HG03469 (cell line): ENCODE data around the gene COA3.

Experiments used
- ATAC-seq: cut with Tn5 transposase; IDR thresholded peaks from one replicate; pipeline ENCODE4 v1.9.1; 2021; ENCODE audit warnings: mild to moderate bottlenecking, moderate library complexity, moderate number of reproducible peaks; ENCODE audit not compliant: unreplicated experiment

Gene COA3, protein sequence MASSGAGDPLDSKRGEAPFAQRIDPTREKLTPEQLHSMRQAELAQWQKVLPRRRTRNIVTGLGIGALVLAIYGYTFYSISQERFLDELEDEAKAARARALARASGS

DNA sequence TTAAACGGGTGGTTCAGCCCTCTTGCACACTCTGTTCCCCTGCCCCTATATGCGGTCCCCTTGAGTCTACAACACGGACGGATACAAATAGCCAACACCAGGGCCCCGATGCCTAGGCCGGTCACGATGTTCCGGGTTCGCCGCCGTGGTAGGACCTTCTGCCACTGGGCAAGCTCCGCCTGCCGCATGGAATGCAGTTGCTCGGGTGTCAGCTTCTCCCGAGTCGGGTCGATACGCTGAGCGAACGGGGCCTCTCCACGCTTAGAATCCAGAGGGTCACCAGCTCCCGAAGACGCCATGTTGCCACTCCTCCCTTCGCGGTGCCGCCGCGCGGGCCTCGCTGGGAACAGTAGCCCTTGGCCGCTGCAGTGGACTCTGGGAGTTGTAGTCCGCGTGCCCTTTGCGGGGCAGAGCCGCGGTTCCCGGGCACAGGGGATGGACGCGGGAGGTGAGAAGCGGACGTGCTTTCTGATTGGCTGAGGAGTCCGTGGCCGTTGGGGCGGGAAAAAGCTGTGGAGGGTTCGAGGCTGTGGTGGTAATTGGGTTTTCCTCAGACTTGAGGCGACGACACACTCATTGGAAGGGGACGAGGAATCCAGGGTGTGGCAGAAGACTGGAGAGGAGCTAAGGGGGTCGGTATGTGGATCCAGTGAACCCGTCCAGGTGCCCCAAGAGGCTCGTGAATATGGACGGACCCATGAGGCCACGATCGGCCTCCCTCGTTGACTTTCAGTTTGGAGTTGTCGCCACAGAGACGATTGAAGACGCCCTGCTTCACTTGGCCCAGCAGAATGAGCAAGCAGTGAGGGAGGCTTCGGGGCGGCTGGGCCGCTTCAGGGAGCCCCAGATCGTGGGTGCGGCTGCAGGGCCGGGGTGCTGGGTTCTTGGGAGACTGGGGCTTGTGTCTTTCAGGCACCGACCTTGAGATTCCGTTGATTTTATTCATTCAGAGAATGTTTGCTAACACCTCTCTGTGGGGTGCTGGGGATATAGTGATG lies at the start of gene COA3, which contains the start of gene CNTD1:
COA3 (minus strand) TSS at position 322 of the 998 bp plus-strand sequence; CDS start at position 299, 23 bp downstream.
CNTD1 (plus strand) TSS at position 479 of the 998 bp plus-strand sequence; CDS start at position 686, 207 bp downstream.
- no peak for ATAC-seq

DNA sequence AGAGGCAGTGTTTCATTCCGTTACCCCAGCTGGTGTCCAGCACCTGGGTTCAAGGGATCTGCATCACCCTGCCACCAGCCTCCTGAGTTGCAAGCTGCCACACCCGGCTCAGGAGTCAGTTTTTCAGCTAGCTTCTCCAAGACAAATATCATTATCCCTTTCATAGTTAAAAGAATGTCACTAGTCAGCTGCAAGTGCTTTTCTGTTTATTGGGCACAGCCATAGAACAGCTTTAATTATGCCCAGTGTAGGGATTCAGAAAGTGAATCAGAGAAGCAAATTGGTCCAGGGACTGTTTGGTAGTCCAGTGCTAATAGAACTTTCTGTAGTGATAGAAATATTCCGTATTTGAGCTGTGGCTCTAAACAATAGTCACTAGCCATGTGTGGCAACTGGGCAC lies 49.6 kb upstream of the COA3 start:
- no peak for ATAC-seq

DNA sequence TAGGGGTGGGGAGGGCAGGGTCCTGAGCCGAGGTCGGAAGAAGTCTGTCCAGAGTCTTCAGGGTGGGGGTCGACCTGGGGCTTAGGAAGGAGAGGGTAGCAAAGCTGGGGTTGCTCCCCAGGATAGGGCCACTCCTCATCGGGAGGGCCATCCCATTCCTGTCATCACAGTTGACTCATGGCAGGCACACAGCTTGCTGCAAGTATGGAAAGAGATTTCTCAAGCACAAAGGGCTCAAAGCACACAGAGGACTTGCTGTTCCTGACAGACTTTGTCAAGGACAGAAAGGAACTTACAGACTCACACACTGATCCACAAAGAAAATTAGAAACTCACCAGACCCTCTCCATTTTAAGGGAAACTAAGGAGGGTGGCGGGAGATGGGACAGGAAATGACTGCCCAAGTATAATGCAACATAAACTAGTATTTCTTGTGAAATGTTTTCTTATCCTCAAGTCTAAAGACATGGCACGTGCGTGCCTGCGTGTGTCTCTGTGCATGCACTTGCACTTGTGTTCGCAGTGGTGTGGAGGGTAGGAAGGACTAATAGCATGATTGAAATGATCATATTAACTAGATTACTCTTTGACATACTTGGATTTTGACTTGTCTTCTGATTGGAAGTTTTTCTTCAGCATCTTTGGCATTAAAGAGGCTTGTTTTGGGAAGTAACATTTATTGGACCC lies 48.2 kb upstream of the COA3 start:
- ATAC-seq: no peak

DNA sequence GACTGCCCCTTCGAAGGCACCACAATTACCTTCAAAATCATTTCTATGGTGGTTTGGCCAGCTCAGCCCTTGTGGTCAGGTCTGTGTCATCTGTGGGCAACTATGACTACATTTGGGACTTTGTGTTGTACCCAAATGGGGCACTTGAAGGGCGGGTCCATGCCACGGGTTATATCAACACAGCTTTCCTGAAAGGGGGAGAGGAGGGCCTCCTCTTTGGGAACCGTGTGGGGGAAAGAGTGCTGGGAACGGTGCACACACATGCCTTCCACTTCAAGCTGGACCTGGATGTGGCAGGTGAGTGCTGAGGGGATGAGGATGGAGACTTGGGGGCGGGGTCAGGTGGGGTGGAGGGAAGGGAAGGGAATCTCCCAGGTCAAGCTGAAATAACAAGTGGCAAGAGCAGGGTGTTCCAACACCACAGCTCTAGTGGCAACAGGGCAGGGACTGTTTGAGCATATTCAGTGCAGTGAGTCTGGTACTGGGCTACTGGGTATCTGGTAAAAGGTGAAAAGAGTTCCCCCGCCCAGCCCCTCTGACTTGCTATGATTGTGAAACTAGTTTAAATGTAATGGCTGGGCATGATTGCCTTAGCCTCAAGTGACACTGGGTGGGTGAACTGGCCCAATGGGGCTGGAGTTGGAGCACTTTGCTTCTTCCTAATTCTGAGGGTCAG lies 47.6 kb upstream of the COA3 start:
- no peak for ATAC-seq

DNA sequence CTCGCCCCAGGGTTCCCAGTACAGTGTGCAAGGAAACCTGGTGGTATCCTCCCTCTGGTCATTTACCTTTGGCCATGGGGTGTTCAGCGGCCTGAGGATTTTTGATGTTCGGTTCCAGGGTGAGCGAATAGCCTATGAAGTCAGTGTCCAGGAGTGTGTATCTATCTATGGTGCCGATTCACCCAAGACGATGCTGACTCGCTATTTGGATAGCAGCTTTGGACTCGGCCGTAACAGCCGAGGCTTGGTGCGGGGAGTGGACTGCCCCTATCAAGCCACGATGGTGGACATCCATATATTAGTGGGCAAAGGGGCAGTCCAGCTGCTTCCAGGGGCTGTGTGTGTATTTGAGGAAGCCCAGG lies 47.0 kb upstream of the COA3 start:
- no peak for ATAC-seq

DNA sequence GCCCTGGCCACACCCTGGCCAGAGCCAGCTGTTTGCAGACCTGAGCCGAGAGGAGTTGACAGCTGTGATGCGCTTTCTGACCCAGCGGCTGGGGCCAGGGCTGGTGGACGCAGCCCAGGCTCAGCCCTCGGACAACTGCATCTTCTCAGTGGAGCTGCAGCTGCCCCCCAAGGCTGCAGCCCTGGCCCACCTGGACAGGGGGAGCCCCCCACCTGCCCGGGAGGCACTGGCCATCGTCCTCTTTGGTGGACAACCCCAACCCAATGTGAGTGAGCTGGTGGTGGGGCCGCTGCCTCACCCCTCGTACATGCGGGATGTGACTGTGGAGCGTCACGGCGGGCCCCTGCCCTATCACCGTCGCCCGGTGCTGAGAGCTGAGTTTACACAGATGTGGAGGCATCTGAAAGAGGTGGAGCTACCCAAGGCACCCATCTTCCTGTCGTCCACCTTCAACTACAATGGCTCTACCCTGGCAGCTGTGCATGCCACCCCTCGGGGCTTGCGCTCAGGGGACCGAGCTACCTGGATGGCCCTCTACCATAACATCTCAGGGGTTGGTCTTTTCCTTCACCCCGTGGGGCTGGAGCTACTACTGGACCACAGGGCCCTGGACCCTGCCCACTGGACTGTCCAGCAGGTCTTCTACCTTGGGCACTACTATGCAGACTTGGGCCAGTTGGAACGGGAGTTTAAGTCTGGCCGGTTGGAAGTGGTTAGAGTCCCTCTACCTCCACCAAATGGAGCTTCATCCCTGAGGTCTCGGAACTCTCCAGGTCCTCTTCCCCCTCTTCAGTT lies 46.5 kb upstream of the COA3 start:
- no peak for ATAC-seq

DNA sequence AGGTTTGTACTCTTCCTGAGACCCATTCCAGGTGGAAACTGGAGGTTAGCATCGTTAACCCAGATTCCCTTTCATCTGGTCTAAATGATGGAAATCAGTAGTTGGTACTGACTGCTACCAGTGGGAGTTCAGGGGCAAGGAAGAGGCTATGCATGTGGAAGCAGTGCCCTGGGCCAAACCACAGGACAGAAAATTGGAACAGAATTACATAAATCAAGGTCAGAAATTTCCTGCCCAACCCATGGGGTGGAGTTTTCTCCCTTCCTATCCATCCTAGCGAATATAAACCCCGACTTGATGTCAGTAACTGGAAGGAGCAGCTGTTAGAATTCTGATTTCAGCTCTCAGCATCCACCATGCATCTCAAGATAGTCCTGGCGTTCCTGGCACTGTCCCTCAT lies 45.8 kb upstream of the COA3 start, which contains the start of gene AOC2:
AOC2 (plus strand) TSS at position 310 of the 400 bp plus-strand sequence; CDS start at position 357, 47 bp downstream.
- no peak for ATAC-seq

DNA sequence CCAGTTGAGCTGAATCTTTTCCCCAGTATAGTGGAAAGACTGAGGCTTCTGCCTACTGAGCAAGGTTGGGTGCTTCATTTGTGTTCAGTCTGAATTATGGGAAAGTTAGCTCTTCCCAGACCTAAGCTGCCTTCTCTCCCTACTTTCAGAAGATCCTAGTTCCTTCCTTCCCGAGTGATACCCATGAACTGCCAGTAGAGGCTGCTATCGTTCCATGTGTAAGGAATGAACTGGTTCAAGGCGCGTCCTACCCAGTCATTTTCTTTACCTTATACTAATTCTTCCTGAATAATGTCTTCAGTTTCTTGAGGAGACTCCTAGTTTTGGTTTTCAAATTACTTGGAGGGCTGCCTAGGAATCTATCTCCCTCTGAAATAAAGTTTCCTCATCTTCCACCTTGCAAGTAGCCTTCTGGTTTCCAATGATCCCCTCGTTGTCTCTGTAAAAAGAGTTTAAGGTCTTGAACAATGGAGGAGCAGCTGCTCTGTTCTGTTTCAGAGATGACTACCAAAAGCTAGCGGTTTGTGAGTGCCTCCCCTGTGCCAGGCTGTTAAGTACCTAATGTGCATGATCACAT lies 44.9 kb upstream of the COA3 start:
- no peak for ATAC-seq

DNA sequence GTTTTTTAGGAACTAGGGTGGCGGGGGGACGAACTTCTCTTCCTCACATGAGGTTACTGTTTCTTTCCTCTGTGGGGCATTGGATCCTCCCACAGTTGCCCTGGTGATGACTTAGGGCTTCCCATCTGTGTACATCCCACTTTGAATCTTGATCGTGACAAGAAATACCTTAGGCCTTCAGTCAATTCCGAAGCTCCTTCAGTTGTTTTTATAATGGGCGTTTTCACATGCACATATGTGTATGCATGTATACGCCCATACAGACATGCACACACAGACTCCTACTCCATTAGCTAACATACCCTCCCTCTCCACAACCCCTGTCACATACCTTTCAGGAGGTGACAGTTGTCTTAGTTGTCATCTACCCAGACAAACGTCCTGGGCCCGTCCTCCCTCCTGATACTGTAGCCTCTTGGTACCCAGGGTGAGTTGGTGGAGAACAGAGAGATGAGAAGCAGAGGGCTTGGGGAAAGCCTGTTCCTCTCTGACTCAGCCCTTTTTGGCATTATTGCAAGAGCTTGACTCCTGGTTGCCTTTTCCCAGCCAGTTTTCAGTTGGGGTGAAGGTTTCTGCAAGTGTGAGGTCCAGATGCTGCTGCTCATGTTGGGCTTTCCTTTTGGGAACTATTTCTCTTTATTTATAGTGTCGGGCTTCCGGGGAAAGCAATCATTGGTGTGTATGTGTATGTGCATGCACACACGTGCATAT lies 43.6 kb upstream of the COA3 start:
- ATAC-seq: no peak

DNA sequence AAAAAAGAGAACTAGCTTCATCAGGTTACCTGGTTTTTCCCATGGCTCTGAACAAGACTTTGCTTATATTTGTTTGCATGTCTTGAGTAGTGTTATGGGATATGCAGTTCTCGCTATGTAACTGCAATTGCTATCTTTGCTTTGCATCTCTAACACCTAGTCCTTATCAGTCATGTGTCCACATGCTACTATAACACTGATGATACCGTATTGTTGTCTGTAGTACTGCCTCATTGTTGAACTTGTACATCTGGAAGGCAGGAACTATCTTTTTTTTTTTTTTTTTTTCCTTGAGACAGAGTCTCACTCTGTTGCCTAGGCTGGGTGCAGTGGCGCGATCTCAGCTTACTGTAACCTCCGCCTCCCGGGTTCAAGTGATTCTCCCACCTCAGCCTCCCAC lies 37.2 kb upstream of the COA3 start:
- ATAC-seq: no peak

DNA sequence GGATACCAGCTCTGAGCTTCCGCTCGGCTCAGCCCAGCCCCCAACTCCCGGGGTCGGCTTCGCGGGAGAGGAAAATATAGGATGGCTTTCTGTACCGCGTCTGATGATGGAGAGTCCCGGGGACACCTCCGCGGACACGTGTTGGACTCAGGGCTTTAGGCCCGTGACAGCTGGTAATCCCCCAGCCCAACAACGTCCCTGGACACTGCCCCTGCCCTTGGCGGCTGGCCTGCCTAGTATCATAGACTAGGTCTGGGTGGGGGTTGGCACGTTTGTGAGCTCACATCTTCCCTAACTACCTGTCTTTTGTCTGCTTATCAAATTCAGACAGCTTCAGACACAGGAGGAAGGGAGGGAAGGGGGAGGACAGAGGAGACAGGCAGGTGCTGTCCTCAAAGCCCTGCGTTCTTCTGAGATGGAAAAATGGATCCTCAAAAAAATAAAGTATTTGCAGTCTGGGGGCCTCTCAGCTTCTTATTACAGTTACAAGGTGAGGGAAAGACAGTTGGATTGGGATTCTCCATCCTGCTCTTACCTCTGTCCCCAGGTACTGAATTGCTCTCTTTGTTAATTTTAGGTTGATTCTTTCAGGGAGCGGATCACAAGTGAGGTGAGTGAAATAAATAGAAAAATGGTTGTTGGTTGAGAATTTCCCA lies 35.4 kb upstream of the COA3 start:
- ATAC-seq: peak; percentile 8

DNA sequence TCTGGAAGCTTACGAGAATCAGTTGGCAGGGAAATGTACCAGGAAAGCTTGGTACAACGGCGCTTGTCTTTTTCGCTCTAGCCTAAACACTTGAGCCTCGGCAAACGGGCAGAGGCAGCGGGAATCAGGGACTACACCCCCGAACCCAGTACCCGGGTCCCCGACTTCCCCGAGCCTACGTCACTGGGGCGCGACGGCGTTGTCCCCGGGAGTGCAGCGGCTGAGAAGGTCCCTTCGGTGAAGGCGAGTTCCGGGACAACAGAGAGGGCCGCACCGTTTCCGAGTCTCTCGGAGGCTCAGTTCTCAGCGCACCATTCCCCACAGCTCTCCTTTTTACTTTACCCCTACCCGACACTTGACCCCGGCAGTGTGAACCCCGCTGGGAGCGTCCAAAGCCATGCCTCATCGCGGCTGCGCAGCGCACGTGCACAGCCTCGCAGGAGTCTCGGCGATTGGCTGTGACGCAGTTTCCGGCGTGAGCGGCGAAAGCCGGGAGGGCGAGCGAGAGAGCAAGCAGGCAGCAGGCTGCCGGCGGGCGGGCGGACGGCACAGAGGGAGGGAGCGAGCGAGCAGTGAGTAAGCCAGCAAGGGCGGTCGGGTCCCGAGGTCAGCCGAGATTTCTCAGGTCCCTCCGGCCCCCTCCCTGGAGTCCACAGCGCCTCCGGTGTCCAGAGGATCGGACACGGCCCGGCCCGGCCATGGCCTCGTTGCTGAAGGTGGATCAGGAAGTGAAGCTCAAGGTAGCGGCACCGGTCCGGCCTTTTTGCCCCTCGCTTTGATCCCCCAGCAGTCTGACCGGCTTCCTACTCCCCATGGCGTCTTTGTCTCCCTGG lies 34.6 kb upstream of the COA3 start, which contains the start of gene PSME3:
PSME3 (plus strand) TSS at position 464 of the 833 bp plus-strand sequence; CDS start at position 699, 235 bp downstream.
- ATAC-seq: peak; percentile 74

DNA sequence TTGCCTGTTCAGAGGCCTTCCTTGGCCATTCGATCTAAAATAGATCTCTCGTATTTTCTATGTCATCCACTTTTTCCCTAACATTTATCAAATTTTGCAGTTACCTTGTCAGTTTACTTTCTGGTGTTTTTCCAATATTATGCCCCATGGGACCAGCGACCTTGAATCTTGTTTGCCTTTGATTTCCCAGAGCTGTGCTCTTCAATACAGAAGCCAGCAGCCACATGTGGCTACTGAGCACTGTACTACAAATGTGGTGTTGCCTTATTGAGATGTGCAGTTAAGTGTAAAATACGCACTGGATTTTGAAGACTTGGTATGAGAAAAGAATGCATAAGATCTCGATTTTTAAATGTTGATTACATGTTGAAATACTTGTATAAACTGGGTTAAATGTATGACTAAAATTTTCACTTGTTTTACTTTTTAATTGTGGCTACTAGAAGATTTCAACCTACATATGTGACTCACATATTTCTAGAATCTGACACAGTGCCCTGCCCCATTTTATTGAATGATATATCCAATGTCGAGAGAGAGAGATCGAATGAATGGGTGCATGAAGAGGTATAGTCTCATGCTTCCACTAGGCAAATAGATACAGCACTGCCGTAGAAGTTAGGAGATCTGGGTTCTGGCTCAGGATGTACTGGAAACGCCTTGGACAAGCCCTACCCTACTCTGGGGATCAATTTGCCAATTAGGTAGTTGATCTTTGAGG lies 33.9 kb upstream of the COA3 start:
- no peak for ATAC-seq

DNA sequence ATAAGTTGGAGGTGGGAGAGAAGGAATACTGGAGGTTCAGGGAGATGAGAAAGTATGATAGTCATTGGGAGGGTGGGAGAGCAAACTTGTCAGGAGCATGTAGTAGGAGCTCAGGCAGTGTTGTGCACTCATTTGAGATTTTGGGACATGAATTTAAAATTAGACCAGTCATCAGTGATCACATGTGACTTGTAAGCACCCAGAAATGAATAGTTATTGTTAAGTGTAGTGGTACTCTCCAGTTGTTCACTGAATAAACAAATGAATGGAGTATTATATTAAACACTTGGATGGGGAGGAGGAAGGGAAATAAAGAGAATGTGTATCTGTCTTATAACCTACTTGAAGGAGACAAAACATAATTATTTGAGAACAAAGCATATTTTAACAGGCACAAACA lies 32.5 kb upstream of the COA3 start:
- no peak for ATAC-seq

DNA sequence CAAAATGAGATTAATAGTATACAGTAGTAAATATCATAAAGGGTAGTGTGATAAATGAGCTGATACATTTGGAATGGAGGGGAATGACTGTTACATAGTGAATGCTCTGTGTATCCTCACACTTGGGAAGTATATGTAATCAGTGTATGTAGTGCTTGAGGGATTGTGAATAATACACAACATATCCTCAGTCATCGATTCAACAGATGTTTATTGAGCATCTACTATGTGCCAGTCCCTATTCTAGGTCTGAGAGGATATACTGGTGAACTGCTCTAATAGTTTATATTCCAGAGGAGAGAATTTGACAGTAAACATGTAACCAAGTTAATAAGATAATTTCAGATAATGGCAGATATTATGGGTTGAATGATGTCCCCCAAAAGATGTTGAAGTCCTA lies 29.0 kb upstream of the COA3 start:
- no peak for ATAC-seq

DNA sequence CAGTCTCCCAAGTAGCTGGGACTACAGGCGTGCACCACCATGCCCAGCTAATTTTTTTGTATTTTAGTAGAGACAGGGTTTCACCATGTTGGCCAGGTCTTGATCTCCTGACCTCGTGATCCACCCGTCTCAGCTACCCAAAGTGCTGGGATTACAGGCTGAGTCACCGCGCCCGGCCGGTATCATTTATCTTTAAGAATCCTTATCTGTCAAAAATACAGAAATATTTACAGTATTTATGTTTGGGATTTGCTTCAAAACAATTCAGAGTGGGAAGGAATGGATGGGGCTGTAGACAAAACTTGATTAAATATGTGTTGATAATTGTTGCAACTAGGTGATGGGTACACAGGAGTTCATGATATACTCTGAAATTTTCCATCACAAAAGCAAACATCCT lies 22.7 kb upstream of the COA3 start:
- ATAC-seq: no peak

DNA sequence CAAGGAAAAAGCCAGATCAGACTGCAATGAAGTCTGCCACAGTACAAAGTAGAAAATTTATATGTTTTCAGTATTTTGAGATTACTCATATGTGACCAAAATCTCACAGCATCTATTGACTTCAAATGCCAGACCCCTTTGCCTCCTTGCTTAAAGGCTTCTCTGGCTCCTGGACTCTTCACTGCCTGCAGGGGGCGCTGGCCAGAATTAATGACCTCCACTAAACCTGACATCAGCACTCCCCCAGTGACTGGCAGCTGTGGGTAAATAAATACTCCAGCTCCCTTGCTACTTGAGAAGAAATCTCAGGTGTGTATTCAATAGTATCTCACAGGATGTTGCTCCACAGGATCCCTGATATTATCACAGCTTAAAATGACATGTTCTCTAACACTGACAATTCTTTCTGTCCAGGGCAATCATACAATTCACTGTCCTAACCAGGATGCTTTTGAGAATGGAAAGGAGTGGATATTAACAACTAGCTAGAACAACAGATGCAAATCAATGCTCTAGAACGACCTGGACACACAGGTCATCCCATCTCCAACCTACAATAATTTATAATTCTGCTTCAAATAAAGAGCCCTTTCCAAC lies 21.5 kb upstream of the COA3 start:
- ATAC-seq: no peak
